HTR-8/SVneo (cell line): ENCODE measurements around the gene PRKG1.
"Not testable (repeated sequence)": the region's sequence is repeated elsewhere in the genome, so short reads cannot be mapped to it uniquely, and the experiment has no call there.

Experiments
- DNase-seq: peaks from one replicate; pipeline ENCODE4 v3.0.0; 2011; ENCODE audit warnings: low spot score, mixed read lengths; ENCODE audit not compliant: insufficient read length
- FAIRE-seq: peaks from 2 replicates; lab custom pipeline; 2011; peaks lifted over from hg19 to GRCh38; lab: Jason Lieb, UNC

PRKG1 gene

DNA sequence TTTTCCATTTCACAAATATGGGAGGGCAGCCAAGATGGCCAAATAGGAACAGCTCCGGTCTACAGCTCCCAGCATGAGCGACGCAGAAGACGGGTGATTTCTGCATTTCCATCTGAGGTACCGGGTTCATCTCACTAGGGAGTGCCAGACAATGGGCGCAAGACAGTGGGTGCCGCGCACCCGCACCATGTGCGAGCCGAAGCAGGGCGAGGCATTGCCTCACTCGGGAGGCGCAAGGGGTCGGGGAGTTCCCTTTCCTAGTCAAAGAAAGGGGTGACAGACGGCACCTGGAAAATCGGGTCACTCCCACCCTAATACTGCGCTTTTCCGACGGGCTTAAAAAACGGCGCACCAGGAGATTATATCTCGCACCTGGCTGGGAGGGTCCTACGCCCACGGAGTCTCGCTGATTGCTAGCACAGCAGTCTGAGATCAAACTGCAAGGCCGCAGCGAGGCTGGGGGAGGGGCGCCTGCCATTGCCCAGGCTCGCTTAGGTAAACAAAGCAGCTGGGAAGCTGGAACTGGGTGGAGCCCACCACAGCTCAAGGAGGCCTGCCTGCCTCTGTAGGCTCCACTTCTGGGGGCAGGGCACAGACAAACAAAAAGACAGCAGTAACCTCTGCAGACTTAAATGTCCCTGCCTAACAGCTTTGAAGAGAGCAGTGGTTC is 89.2 kb downstream of the PRKG1 start:
- not testable (repeated sequence) for DNase-seq

DNA sequence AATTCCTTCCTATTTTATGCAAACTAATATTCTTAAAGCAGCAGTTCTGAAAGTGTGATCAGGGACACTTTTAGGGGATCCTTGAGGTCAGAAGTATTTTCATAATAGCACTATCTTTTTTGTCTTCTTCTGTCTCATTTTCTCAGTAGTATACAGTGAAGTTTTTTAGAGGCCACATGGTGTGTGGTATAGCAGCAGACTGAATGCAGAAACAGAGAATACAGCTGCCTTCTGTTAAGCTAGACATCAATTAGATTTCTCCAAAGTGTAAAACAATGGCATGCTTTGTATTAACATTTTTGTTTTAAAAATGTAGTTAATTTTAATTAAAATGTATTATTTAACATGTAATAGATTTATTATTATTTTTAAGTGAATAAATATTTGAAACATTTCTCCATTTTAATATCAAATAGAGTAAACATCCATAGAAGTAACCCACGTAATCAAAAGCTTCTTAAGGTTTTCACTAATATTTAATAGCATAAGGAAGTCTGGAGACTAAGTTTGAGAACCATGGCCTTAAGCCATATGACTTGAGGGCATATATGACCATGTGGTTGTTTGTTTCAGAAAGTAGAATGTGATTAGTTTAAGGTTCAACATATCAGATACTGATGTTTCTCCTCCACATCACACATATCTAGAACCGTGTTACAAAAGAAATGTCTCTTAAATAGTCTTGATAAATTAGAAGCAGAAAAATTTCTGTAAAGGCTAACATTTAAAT is 94.0 kb downstream of the PRKG1 start:
- FAIRE-seq: no peak
- no peak for DNase-seq

More for the DNA sequence above, 89.2 kb downstream of the PRKG1 start:
- FAIRE-seq: not testable (repeated sequence)

DNA sequence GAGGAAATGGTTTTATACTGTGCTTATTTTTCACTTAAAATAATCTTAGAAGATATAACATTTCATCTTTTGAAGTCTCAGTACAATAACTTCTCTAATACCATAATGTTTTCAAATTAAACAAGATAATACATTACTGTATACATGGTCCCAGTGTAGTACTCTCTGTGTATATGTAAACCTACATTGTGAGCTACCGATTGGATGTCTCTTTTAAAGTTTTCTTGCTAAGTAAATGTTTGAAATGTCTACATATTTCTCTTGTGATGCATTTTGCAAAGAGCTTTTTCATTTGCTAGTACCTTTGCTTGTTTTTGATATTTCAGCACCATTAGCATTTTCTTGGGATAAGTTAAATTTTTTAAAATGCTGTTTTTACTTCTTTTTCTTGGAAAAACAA is 94.8 kb downstream of the PRKG1 start:
- FAIRE-seq (no peak), DNase-seq (no peak)

GRCh38 chr10:51170518-51171245 is 96.4 kb downstream of the PRKG1 start:
- DNase-seq (no peak), FAIRE-seq (no peak)

DNA sequence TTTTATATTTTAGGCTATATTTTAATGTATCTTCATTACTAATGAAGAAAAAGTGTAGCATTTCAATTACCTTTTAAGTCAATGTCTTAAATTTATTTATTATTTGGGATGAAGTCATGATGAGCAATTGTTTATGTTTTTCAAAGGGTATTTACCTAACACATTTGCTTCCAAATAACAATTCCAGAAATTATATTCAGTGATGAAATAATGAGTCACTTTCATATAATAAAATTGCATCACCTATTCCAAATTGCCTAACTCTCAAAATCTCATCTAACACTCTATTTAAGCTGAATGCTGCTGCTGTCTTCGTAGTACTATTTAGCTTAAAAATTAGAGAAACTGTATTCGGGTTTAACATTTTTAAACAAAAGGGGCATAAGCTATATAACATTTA is 97.7 kb downstream of the PRKG1 start:
- FAIRE-seq (no peak), DNase-seq (no peak)

DNA sequence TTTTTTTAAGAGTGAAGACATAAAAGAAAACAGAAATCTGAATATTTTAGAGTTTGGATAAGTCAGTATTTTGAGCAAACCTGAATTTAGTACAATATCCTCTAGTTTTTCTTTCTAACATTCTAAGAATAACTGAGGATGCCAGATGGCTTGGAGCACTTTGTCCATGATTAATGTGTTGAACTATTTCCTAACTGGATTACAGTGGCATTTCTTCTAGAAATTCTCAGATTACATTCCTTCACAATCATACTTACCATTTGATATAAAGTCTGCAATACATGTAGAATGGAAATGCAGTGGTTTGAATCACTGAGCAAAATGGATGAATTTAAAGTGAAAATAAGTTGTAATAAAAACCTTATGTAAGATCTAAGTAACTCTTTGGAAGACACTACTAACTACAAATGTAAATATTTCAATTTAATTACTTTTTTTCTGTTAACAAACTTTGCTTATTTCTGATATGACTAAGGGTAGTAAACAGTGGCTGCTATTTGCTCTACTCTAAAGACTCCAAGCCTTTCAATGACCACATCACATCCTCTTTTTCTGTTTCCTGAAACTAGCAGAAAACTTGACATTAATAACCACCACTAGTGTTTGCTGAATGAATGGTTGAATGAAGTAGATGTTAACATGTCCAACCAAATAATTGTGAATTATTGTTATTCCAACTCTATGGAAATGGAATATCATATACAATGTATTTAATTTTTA is 102.8 kb downstream of the PRKG1 start:
- FAIRE-seq (no peak), DNase-seq (no peak)

- FAIRE-seq: no peak
- no peak for DNase-seq
Observed at GRCh38 chr10:51178634-51179033, 104.3 kb downstream of the PRKG1 start.

- DNase-seq (no peak), FAIRE-seq (no peak)
Observed at GRCh38 chr10:51180141-51180540, 105.9 kb downstream of the PRKG1 start.

DNA sequence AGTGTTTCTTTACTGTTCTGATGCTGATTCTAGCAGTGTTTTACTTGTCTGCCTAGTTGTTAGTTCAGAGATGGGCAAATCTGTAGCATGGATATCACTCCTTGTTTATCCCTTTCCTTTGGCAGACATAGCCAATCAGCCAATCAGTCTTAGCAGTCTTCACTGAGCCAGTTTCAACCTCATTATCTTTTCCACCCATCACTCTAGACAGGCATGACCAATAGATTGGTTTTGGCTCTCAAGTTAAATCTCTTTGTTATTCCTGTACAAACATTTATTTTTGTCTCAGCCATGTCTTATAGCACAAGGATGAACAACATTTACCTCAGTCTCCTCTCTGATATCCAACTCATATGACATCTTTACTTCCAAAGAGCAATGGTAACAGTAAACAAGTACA is 109.5 kb downstream of the PRKG1 start:
- FAIRE-seq: no peak
- DNase-seq: no peak

- FAIRE-seq: no peak
Observed at GRCh38 chr10:51186361-51186760, 112.1 kb downstream of the PRKG1 start.

DNA sequence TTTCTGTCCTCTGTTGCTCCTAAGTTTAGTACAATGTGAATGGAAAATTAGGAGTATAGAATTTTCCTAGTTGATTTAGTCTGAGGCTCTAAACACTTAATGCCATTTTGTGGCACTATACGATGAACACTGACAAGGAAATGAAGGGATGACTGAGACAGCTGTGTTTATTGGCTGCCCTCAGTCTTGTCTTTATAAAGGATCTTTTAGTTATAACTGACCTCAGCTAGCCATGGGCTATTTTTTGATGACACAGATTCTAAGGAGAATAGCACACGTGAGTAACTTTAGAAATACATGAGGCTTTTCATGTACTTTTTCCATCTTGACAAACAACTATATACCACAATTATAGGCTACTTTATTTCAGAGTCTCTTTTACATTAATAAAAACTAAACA is 113.7 kb downstream of the PRKG1 start:
- DNase-seq: no peak
- FAIRE-seq: no peak

More at GRCh38 chr10:51186361-51186760, 112.1 kb downstream of the PRKG1 start:
- no peak for DNase-seq

GRCh38 chr10:51188866-51189265 is 114.6 kb downstream of the PRKG1 start:
- DNase-seq (no peak), FAIRE-seq (no peak)

GRCh38 chr10:51196508-51197175 is 122.4 kb downstream of the PRKG1 start:
- DNase-seq (no peak), FAIRE-seq (no peak)

DNA sequence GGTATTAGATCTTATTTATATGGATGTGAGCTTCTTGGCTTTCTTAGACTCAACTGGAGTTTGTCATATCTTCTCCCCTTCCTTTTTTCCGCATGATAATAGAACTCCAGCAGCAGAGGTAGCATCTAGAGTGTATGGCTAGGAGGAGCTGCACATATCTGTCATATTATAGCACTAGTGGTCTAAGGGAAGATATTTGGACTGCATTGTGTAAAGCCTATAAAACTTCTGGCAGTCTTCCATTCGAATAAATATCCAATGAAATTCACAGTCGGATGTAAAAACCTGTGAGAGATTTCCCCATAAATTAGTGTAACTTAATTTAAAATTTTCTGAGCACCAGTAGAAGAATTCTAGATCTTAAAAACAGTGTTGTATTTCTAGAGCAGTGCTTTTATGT is 123.9 kb downstream of the PRKG1 start:
- DNase-seq (no peak), FAIRE-seq (no peak)

- no peak for DNase-seq
- FAIRE-seq: no peak
Observed at GRCh38 chr10:51201947-51202346, 127.7 kb downstream of the PRKG1 start.

DNA sequence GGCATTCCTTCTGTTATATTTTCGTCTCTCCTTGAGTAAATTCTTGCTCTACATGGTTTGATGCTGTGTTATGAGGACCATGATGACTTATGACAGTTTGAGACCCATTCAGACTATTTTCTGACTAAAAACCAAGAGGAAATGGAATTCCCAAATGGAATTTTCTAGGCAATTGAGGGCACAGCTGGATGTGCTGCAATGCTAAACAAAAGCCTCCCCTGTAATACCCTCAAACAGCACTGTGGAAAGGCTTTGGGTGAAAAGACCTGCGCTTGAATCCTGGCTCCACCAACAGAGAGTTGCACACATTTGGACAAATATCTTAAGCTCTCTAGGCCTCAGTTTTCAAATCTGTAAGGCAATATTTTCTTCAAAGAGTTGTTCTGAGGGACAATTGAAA is 129.1 kb downstream of the PRKG1 start:
- DNase-seq: no peak
- FAIRE-seq: no peak

DNA sequence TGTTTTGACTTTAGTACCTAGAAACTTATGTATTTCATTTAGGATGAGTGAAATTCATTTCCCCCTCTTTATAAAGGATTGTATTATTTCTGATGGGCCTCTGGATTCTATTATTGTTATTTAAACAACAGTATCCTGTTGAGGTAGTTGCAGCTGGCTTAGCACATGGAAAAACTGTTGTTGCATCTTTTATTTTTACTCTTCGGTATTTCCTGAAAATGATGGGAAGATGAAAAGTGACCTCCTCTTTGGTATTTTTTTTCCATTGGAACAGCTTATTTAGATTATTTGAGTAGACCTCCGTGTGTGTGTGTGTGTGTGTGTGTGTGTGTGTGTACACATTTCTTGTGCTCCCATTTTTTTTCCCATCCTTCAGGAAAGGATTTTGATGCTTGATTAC is 129.8 kb downstream of the PRKG1 start:
- FAIRE-seq (no peak), DNase-seq (no peak)

DNA sequence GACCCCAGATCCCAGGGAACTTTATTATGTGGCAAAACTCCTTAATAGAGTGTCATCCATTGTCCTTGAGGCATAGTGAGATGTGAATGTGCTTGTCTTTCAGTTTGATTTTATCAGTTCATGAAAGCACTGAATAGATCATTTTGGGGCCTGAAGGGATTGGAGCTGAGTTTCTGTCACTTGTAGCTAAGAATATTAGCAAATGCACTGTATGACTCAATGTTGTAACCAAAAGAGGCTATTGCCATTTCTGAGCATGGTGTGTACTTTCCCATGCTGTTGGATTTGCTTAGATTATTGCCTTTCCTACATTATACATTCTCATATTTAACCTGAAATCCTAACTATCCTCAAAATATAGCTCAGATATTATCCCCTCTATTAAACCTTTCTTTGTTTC is 130.4 kb downstream of the PRKG1 start:
- FAIRE-seq: no peak
- no peak for DNase-seq

DNA sequence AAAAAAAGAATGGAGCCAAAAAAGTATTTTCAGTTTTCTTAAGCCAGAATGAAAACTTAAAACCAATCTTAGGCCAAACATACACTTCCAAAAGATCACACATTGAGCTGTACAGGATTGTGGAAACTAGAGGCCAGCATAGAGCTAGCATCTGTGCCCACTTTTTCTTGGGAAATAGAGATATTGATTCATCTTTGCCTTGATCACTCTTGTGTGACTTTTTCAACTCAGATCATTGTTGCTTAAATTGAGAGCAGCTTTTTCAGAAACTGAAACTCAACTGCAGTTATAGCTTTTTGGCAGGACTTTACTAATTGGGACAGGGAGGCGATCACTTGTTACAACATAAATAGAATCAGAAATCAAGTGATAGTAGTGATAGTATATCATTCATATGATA is 132.2 kb downstream of the PRKG1 start:
- FAIRE-seq: no peak
- DNase-seq: no peak

DNA sequence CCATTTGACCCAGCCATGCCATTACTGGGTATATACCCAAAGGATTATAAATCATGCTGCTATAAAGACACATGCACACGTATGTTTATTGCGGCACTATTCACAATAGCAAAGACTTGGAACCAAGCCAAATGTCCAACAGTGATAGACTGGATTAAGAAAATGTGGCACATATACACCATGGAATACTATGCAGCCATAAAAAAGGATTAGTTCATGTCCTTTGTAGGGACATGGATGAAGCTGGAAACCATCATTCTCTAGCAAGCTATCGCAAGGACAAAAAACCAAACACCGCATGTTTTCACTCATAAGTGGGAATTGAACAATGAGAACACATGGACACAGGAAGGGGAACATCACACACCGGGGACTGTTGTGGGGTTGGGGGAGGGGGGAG is 138.7 kb downstream of the PRKG1 start:
- not testable (repeated sequence) for FAIRE-seq

More for the DNA sequence above, 138.7 kb downstream of the PRKG1 start:
- not testable (repeated sequence) for DNase-seq
